Erythroblast (primary cell): ENCODE measurements around the gene CFAP161.

Experiments
- GATA1 ChIP-seq: IDR thresholded peaks from 2 replicates; pipeline ENCODE4 v1.6.1; 2011; ENCODE audit warnings: low read depth, mild to moderate bottlenecking, control low read depth, low read length, moderate library complexity
- POLR2A ChIP-seq: IDR thresholded peaks from 2 replicates; pipeline ENCODE4 v1.6.1; 2011; ENCODE audit warnings: mild to moderate bottlenecking, low read length

- TF ChIP-seq POLR2A (no peak), GATA1 (no peak)
Measured at GRCh38 chr15:81101894-81102815, 31.9 kb upstream of the CFAP161 start.
